IMR-90 (cell line): ENCODE measurements around the gene MMP14. TPM values are rescaled to one million over a fixed set of nuclear protein-coding genes. Genes with fewer than 3 reads are reported as not detected.
"Not testable (repeated sequence)": the region's sequence is repeated elsewhere in the genome, so short reads cannot be mapped to it uniquely, and the experiment has no call there.

Experiments
- ATAC-seq: fragments of 200-7000 bp; cut with Tn5 transposase; 2 replicates; pipeline ENCODE4 v1.9.1; 2020; ENCODE audit warnings: low read depth, mild to moderate bottlenecking, moderate library complexity
- BruUV-seq: library from RNA; stranded (reverse); fragments of 400-500 nt; replicated peaks from 2 replicates; lab custom pipeline; 2021; lab: Mats Ljungman, UMichigan
- CTCF ChIA-PET: fragments of 300-600 bp; formaldehyde crosslinking; extraction: SDS; loops from one replicate; lab custom pipeline; 2021; ENCODE audit warnings: antibody characterized with exemption; lab: Yijun Ruan, JAX
- POLR2A ChIA-PET: fragments of 300-600 bp; sonication (Branson Sonifier 250); formaldehyde crosslinking; loops from one replicate; lab custom pipeline; 2022; ENCODE audit warnings: antibody characterized with exemption; ENCODE audit not compliant: unreplicated experiment; lab: Charles Lee
- DNase-seq: peaks from one replicate; pipeline ENCODE4 v3.0.0; 2013
- H2AFZ ChIP-seq: replicated peaks from 2 replicates; pipeline ENCODE3; 2013; ENCODE audit warnings: low read length, mild to moderate bottlenecking; ENCODE audit not compliant: poor library complexity
- H2AK5ac ChIP-seq: 2 replicates; pipeline ENCODE4 v1.6.1; 2013; ENCODE audit warnings: low read depth, low read length, inconsistent platforms
- H2AK9ac ChIP-seq: replicated peaks from 2 replicates; pipeline ENCODE3; 2013; ENCODE audit warnings: mild to moderate bottlenecking, low read depth, low read length, moderate library complexity; ENCODE audit not compliant: poor library complexity
- H2BK120ac ChIP-seq: 2 replicates; pipeline ENCODE4 v1.6.1; 2013; ENCODE audit warnings: low read depth, low read length, inconsistent platforms
- H2BK15ac ChIP-seq: 3 replicates; pipeline ENCODE4 v1.6.1; 2013; ENCODE audit warnings: low read depth, low read length, inconsistent platforms
- H2BK20ac ChIP-seq: 2 replicates; pipeline ENCODE4 v1.6.1; 2013; ENCODE audit warnings: low read depth, mild to moderate bottlenecking, inconsistent platforms, low read length, moderate library complexity
- H2BK5ac ChIP-seq: 2 replicates; pipeline ENCODE4 v1.6.1; 2013; ENCODE audit warnings: mild to moderate bottlenecking, low read depth, low read length, inconsistent platforms; ENCODE audit not compliant: poor library complexity, severe bottlenecking
- H3K14ac ChIP-seq: replicated peaks from 2 replicates; pipeline ENCODE4 v1.6.1; 2013; ENCODE audit warnings: low read depth, low read length, inconsistent platforms
- H3K18ac ChIP-seq: 2 replicates; pipeline ENCODE4 v1.6.1; 2013; ENCODE audit warnings: low read depth, low read length, control low read depth
- H3K23ac ChIP-seq: 2 replicates; pipeline ENCODE4 v1.6.1; 2013; ENCODE audit warnings: low read depth, low read length, inconsistent platforms
- H3K27ac ChIP-seq: 2 replicates; pipeline ENCODE4 v1.5.1; 2013; ENCODE audit warnings: mild to moderate bottlenecking, control low read depth, low read length; ENCODE audit not compliant: insufficient read depth
- H3K27me3 ChIP-seq: 2 replicates; pipeline ENCODE4 v1.6.1; 2013; ENCODE audit warnings: low read length; ENCODE audit not compliant: control insufficient read depth, insufficient read depth
- H3K36me3 ChIP-seq: 2 replicates; pipeline ENCODE4 v1.6.1; 2013; ENCODE audit warnings: low read length, mixed read lengths; ENCODE audit not compliant: control insufficient read depth, insufficient read depth
- H3K4ac ChIP-seq: 2 replicates; pipeline ENCODE4 v1.6.1; 2013; ENCODE audit warnings: low read depth, low read length, inconsistent platforms
- H3K4me1 ChIP-seq: 2 replicates; pipeline ENCODE4 v1.6.1; 2013; ENCODE audit warnings: low read length, mixed read lengths; ENCODE audit not compliant: control insufficient read depth, insufficient read depth
- H3K4me2 ChIP-seq: 2 replicates; pipeline ENCODE4 v1.6.1; 2013; ENCODE audit warnings: low read depth, mild to moderate bottlenecking, control low read depth, low read length, moderate library complexity
- H3K4me3 ChIP-seq: 2 replicates; pipeline ENCODE4 v1.5.1; 2013; ENCODE audit warnings: low read depth, mild to moderate bottlenecking, control low read depth, low read length, moderate library complexity; ENCODE audit not compliant: insufficient read depth
- H3K56ac ChIP-seq: 2 replicates; pipeline ENCODE4 v1.6.1; 2013; ENCODE audit warnings: low read length, inconsistent platforms; ENCODE audit not compliant: insufficient read depth; ENCODE audit errors: extremely low read depth
- H3K79me1 ChIP-seq, 2 experiments: 2 replicates each; pipeline ENCODE4 v1.6.1; 2013; ENCODE audit warnings: low read length in 2 of 2, inconsistent platforms in 1 of 2, low read depth in 1 of 2
- H3K9ac ChIP-seq: 2 replicates; pipeline ENCODE4 v1.6.1; 2013; ENCODE audit warnings: low read depth, low read length, control low read depth
- H3K9me1 ChIP-seq: 2 replicates; pipeline ENCODE4 v1.6.1; 2013; ENCODE audit warnings: low read length, inconsistent platforms; ENCODE audit not compliant: insufficient read depth
- H3K9me3 ChIP-seq: 2 replicates; pipeline ENCODE4 v1.6.1; 2013; ENCODE audit warnings: low read length; ENCODE audit not compliant: control insufficient read depth, insufficient read depth
- H4K20me1 ChIP-seq: 2 replicates; pipeline ENCODE4 v1.6.1; 2013; ENCODE audit warnings: low read length, inconsistent platforms; ENCODE audit not compliant: insufficient read depth
- H4K5ac ChIP-seq: 2 replicates; pipeline ENCODE4 v1.6.1; 2013; ENCODE audit warnings: mild to moderate bottlenecking, low read depth, low read length, control low read depth
- H4K8ac ChIP-seq, 2 experiments: 2 replicates each; pipeline ENCODE4 v1.6.1; 2013; ENCODE audit warnings: low read depth in 2 of 2, low read length in 2 of 2, control low read depth in 1 of 2, inconsistent platforms in 1 of 2
- H4K91ac ChIP-seq: 2 replicates; pipeline ENCODE4 v1.6.1; 2013; ENCODE audit warnings: low read depth, low read length, inconsistent platforms; ENCODE audit not compliant: insufficient read depth
- WGBS, 2 experiments: methylation state at CpG; one replicate each; pipeline versions ENCODE4 v1.1.5 to v1.1.7; 2013; ENCODE audit warnings: missing lambda C conversion rate in 2 of 2; ENCODE audit not compliant: insufficient read length in 1 of 2; ENCODE audit errors: extremely low coverage in 2 of 2; 5-methylcytosine and 5-hydroxymethylcytosine counted together
- dilution Hi-C: fragments of 300-500 bp; cut with HindIII; formaldehyde crosslinking; loops from one replicate; pipeline ENCODE4 v1.14.3; 2018; ENCODE audit warnings: low sequenced_read_pairs; ENCODE audit not compliant: unreplicated experiment
- in situ Hi-C: fragments of 300-500 bp; cut with MboI; formaldehyde crosslinking; loops from 3 replicates; pipeline ENCODE4 v1.14.3; 2019; ENCODE audit warnings: low sequenced_read_pairs, inconsistent platforms, mixed read lengths
- intact Hi-C: fragments of 100-400 bp; cut with micrococcal nuclease; formaldehyde crosslinking; loops from 2 replicates; pipeline ENCODE4 v1.10.0; 2022
- polyA plus RNA-seq, 3 experiments: library from polyadenylated mRNA; depleted of rRNA; stranded (reverse); fragments of >200 nt; gene quantifications; 2 replicates each; pipeline ENCODE4 v1.2.3, GENCODE V29; 2012; ENCODE audit warnings: low replicate concordance in 1 of 3
- total RNA-seq: library from RNA; depleted of rRNA; stranded (reverse); fragments of >200 nt; gene quantifications from 2 replicates; pipeline ENCODE4 v1.2.3, GENCODE V29; 2012

Gene MMP14
- total and polyA plus RNA-seq, 2 of the 4 experiments (the other 2 are of a cell fraction): 156 to 315 TPM

- H3K14ac ChIP-seq, dilution Hi-C loops, H3K4me1 ChIP-seq, POLR2A ChIA-PET, H3K56ac ChIP-seq, H3K4me2 ChIP-seq, DNase-seq, H3K9me1 ChIP-seq, ATAC-seq, H3K9me3 ChIP-seq, H2BK15ac ChIP-seq, H3K9ac ChIP-seq, H2BK120ac ChIP-seq, H3K36me3 ChIP-seq, H4K20me1 ChIP-seq, H2AK5ac ChIP-seq, CTCF ChIA-PET, H4K8ac ChIP-seq, H2BK20ac ChIP-seq, H3K4ac ChIP-seq, H4K91ac ChIP-seq, H2AFZ ChIP-seq, H2AK9ac ChIP-seq, H3K27ac ChIP-seq, H3K23ac ChIP-seq, H3K4me3 ChIP-seq, H3K79me1 ChIP-seq, H3K18ac ChIP-seq, H2BK5ac ChIP-seq, H4K5ac ChIP-seq, intact Hi-C loops, in situ Hi-C loops, BruUV-seq: not testable (repeated sequence)
- 80% methylated on average over 1 of the region's 5 CpGs; no CpG with 5 or more reads in 1 of the 2 experiments for WGBS, 2 experiments
- H3K27me3 ChIP-seq: peaks cover 12% of the 10 kb centered on the region
Observed at GRCh38 chr14:22793550-22793949, 42.8 kb upstream of the MMP14 start.
